Cardiac fibroblast (primary cell): ENCODE data around the gene FSIP1.
A peak's percentile ranks its signal among the peaks of the same experiment; 100 is the strongest.

ENCODE experiments used
- DNase-seq, 2 donors: peaks; one replicate each; pipeline versions ENCODE4 v3.0.0 to v3.0.0-alpha.2; 2010; ENCODE audit warnings: low read depth in 2 of 2
- H3K4me3 ChIP-seq, 2 donors: replicated peaks in 1 of 2; 1 replicate in 1 of 2; 2 replicates in 1 of 2; pipeline ENCODE4 v1.5.1; 2011; ENCODE audit warnings: low read depth in 2 of 2, low read length in 2 of 2, mild to moderate bottlenecking in 2 of 2, moderate library complexity in 1 of 2
- TF ChIP-seq, protein P1 (sequence below): IDR thresholded peaks from one replicate; pipeline ENCODE4 v1.5.1; 2011; ENCODE audit warnings: low read depth, mild to moderate bottlenecking, low read length, inconsistent platforms

FSIP1 gene

DNA sequence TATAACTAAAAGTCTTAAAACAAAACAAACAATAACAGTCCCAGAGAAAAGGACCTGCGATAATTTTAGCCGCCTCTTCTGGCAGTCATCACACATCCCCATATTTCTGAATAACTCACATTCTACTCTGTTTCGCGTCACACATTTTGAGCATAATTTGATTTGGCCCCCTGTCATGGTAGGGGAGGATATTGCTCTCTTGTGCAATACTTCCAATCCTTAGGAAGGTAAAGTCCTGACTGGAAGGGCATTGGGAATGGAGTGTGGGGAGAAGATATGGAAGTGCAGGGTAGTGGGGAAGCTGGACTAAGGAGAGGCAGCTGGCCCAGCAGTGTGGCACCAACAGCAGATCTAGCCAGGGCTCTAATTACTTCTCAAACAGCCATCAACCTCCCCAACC, 11.3 kb upstream of the FSIP1 start:
- no peak for DNase-seq
- no peak overlapping the region for H3K4me3 ChIP-seq
- TF ChIP-seq, protein P1, sequence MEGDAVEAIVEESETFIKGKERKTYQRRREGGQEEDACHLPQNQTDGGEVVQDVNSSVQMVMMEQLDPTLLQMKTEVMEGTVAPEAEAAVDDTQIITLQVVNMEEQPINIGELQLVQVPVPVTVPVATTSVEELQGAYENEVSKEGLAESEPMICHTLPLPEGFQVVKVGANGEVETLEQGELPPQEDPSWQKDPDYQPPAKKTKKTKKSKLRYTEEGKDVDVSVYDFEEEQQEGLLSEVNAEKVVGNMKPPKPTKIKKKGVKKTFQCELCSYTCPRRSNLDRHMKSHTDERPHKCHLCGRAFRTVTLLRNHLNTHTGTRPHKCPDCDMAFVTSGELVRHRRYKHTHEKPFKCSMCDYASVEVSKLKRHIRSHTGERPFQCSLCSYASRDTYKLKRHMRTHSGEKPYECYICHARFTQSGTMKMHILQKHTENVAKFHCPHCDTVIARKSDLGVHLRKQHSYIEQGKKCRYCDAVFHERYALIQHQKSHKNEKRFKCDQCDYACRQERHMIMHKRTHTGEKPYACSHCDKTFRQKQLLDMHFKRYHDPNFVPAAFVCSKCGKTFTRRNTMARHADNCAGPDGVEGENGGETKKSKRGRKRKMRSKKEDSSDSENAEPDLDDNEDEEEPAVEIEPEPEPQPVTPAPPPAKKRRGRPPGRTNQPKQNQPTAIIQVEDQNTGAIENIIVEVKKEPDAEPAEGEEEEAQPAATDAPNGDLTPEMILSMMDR, result no peak

DNA sequence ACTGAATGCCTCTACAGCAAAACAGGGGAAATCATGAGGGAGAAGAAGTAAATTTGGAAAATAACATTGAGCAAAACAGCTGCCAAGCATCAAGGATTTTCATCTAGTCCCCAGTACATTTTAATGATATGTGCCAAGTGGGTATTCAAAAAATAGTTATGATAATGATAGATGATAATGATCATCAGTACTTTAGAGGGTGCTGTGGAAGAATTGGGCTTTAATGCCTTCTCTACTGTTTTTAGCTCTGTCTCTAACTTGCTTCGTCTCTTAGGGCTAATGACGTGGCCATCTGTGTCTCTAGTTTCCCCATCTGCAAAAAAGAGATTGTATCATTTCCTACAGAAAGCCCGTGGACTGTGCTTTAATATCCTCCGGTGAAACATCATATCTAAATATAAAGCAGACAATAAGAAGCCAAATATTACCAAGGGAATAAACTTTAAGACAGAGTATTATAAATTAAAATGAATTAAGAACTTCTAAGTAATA, 10.2 kb upstream of the FSIP1 start:
- peak in 1 of 2 donors; percentile 70 for DNase-seq
- no peak overlapping the region for H3K4me3 ChIP-seq
- TF ChIP-seq, protein P1, result no peak

DNA sequence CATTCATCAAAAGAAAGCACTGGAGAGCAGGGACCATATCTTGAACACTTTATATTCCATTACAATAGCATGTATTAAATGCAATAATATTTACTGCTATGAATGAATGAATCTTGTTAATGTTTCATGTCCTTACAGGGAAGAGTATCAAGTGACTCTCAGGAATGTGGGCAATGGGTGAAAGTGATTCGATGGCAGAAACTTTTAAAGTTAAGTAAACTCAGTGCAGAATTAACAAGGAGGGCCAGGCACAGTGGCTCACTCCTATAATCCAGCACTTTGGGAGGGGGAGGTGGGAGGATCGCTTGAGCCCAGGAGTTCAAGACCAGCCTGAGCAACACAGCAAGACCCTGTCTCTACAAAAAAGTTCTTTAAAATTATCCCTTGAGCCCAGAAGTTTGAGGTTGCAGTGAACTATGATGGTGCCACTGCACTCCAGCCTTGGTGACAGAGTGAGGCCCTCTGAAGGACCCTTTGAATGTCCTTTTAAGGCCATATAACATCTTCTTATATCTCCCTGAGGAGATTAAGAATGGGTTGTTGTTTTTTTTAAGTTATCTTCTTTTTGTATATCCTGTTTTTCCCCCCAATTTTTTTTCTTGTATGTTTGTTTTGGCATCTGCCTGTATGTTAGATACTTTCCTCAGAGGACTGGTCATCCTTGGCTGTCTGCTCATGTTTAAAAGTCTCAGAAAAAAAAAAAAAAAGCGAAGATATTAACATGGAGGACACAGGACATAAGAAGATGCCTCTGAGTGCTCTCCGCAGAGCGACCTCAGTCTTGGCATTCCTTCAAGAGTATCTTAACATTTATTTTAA, 9.6 kb upstream of the FSIP1 start:
- H3K4me3 ChIP-seq, result no peak overlapping the region
- TF ChIP-seq, protein P1, result no peak
- peak in 1 of 2 donors; percentile 77 for DNase-seq

DNA sequence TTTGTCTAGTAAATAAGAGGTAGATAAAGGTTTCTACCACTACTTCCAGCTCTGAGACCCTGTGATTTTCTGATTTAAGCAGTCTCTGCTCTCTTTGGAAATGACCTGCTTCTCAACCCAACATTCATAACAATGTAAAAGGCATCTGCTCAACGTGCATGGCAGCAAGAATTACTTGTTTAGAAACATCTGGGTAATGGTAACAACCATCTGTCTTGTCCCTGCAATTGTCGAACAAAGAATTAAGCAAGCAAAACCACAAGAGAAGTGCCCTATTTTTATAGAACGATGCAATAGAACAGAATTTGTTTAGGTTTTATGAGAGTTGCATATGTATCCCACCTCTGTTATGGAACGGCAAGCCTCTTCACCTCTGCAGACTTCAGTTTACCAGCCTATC, 7.1 kb upstream of the FSIP1 start:
- TF ChIP-seq, protein P1, result no peak

DNA sequence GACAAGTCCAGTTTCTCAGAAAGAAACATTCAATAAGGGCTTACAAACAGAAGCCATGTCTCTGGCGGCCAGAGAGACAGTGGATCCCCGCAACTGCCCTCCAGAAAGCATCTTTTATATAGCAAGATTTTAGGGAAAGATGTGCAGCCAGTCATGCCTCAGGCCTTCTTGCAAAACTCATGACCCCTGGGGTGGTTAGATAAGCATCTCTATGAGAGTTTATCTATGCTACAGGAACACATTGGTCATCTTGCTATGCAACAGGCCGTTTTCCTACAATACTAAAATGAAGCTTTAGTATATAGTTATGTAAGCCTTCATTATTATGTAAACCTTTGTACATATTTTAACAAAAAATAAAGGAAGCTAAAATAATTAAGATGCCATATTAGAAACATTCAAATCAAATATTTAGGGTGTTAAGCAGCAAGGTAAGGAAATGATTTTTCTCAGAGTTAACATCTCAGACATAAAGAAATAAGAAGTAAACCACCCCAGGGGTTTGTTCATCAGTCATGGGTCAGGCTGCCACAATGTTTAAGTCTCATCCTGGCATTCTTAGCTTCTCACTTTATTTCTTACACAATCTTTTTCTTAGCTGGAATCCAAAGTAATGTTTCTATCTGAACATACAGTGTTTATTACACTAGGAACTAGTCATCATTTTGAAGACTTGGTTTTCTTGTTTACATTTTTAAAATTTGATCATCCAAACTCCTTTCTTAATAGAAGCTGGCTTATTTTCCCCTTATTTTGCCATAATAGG, 6.3 kb upstream of the FSIP1 start:
- H3K4me3 ChIP-seq, result no peak overlapping the region
- peak in 1 of 2 donors; percentile 63 for DNase-seq

More for the DNA sequence above, 7.1 kb upstream of the FSIP1 start:
- DNase-seq, result peak in 1 of 2 donors; percentile 10
- H3K4me3 ChIP-seq, result no peak overlapping the region

DNA sequence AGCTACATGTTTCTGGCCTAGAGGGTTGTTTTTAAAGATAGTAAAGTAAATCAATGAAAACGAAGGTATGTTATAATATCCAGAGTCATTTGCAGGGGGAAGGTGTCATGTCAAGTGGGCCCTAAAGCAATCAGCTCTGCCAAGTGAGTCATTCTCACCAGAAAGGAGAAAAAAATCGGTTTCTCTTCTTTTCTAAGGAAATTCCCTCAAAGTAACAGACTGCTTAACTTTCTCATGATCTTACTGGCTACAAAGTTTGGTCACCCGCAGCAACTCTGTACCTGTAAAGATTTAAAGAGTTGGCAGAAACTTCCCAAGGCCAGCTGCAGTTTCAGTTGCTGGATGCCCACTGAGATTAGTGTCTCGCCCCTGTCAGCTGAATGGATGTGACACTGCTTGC, 5.5 kb upstream of the FSIP1 start:
- TF ChIP-seq, protein P1, result no peak
- DNase-seq, result peak; percentile 44 to 54
- H3K4me3 ChIP-seq, result no peak overlapping the region

More for the DNA sequence above, 6.3 kb upstream of the FSIP1 start:
- TF ChIP-seq, protein P1, result no peak
